Skeletal muscle satellite cell (primary cell): Measurements from ENCODE around the gene CCDC88B.
A peak's percentile ranks its signal among the peaks of the same experiment; 100 is the strongest.

Experiments
- H3K27me3 ChIP-seq: 2 replicates; pipeline ENCODE4 v1.7.0; 2013; ENCODE audit warnings: low read length; ENCODE audit not compliant: control insufficient read depth, insufficient read depth
- H3K36me3 ChIP-seq: 2 replicates; pipeline ENCODE4 v1.7.0; 2013; ENCODE audit warnings: mild to moderate bottlenecking, control low read depth, low read length; ENCODE audit not compliant: insufficient read depth
- H3K4me1 ChIP-seq: 2 replicates; pipeline ENCODE4 v1.7.0; 2013; ENCODE audit warnings: low read length; ENCODE audit not compliant: control insufficient read depth, insufficient read depth
- H3K4me2 ChIP-seq: 2 replicates; pipeline ENCODE4 v1.7.0; 2013; ENCODE audit warnings: mild to moderate bottlenecking, low read length
- H3K4me3 ChIP-seq: 2 replicates; pipeline ENCODE4 v1.7.0; 2013; ENCODE audit warnings: low read length
- H3K9ac ChIP-seq: 2 replicates; pipeline ENCODE4 v1.7.0; 2013; ENCODE audit warnings: mild to moderate bottlenecking, low read depth, low read length, moderate library complexity
- H3K9me3 ChIP-seq: replicated peaks from 2 replicates; pipeline ENCODE4 v1.7.0; 2013; ENCODE audit warnings: mild to moderate bottlenecking, control low read depth, low read length

Gene CCDC88B

DNA sequence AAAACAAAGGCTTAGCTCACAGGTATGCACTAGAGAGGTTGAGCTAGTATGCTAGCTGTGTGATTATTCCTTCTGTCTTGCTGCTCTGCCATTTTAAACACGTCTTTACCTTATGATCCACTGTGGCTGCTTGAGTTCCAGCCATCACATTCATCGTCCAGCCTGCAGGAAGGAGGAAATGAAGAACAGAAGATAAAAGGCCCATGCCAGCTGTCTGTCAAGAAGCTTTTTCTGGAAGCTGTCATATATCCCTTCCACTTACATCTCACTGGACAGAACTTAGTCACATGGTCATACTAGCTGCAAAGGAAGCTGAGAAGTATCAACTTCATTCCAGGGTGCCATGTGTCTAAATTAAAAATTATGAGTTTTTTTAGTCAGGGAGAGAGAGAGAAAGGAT lies 12.6 kb upstream of the CCDC88B start:
- H3K9ac ChIP-seq: no peak overlapping the region
- peaks cover 5% of the 10 kb centered on the region for H3K36me3 ChIP-seq
- peaks cover 8% of the 10 kb centered on the region for H3K27me3 ChIP-seq

DNA sequence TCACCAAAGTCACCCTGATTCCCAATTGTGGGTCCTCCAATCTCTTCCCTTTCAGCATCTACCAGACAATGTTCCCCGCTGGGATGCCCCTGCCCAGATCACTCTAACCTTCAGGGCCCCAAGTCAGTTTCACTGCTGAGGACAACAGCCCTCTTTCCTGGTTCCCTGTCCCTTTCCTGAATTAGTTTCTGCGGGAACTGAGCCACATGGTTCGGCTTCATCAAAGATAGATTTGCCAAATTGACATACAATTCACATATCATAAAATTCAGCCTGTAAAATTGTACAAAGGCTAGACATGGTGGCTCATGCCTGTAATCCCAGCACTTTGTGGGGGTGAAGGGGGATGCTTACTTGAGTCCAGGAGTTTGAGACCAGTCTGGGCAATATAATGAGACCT lies 12.0 kb upstream of the CCDC88B start:
- Histone ChIP-seq H3K36me3 (no peaks in the 10 kb centered on the region), H3K4me2 (no peak overlapping the region), H3K4me3 (no peak overlapping the region), H3K4me1 (peaks cover 12% of the 10 kb centered on the region), H3K9ac (no peak overlapping the region), H3K9me3 (no peaks in the 10 kb centered on the region), H3K27me3 (peaks cover 8% of the 10 kb centered on the region)

More for the DNA sequence above, 12.6 kb upstream of the CCDC88B start:
- Histone ChIP-seq H3K9me3 (no peaks in the 10 kb centered on the region), H3K4me2 (no peak overlapping the region), H3K4me1 (peaks cover 10% of the 10 kb centered on the region), H3K4me3 (no peak overlapping the region)

DNA sequence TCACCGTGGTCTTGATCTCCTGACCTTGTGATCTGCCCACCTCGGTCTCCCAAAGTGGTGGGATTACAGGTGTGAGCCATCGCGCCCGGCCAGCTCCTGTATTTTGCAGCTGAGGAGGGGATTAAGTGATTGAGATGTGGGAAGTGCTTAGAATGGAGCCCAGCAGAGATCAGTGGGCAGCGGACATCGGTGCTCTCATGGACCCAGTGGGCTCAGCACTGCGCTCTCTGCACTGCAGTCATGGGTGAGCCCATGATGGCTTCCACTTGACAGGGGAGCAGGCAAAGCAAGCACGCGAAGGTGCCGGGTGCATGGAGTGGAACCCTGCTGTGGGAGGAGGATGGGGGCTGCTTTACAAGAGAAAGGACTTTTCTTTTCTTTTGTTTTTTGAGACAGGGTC lies 9.1 kb upstream of the CCDC88B start:
- peaks cover 8% of the 10 kb centered on the region for H3K27me3 ChIP-seq
- H3K4me3 ChIP-seq: no peak overlapping the region
- H3K4me1 ChIP-seq: peaks cover 23% of the 10 kb centered on the region
- H3K9ac ChIP-seq: no peak overlapping the region
- no peaks in the 10 kb centered on the region for H3K36me3 ChIP-seq
- H3K4me2 ChIP-seq: no peak overlapping the region
- no peaks in the 10 kb centered on the region for H3K9me3 ChIP-seq

DNA sequence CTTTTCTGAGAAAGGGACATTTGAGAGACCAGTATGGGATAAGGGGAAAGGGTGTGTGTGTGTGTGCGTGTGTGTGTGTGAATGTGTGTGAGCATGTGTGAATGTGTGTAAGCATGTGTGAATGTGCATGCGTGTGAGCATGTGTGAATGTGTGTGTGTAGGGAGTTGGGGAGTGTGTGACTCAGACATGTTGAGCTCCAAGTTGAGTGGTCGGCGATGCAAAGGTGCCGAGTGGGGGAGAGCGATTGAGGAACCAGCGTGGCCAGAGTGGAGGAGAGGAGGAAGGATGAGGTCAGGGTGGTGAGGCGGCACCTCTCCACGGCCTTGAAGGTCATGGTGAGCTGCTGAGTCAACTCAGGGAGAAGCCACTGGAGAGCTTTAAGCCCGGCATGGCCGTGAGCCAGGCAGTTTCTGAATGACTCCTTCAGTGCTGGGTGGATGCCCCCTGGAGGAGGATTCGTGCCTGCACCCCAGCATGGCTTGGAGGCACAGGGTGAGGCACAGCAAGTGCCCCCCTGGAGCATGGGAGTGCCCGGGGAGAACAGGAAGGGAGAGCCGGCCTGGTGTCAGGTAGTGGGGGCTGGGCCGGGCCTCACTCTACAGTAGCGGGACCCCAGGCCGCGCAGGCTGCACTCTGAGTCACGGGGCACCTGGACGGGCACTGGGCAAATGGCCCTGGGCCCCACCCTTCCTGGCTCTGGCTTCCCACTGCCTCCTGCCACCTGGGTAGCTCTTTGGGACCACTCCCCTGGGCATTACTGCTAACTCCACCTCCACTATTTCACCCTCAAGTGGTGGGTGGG lies 8.2 kb upstream of the CCDC88B start:
- H3K27me3 ChIP-seq: peaks cover 8% of the 10 kb centered on the region
- H3K36me3 ChIP-seq: no peaks in the 10 kb centered on the region
- no peaks in the 10 kb centered on the region for H3K9me3 ChIP-seq
- H3K9ac ChIP-seq: no peak overlapping the region
- H3K4me3 ChIP-seq: no peak overlapping the region
- H3K4me2 ChIP-seq: peak overlapping the region; percentile 20
- H3K4me1 ChIP-seq: peaks cover 23% of the 10 kb centered on the region

DNA sequence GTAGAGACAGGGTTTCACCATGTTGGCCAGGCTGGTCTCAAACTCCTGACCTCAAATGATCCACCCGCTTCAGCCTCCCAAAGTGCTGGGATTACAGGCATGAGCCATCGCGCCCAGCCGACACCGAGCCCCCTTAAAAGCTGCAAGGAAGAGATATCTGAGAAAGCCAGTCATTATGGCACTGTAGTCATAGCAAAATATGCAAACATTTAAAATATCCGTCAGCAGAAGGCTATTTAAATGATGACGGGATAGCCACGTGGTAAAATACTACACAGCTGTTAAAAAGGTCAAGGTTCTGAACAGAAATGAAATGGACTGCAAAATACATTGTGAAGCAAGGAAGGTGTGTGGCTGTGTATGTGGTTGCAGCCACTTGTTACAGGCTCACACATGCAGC lies 6.4 kb upstream of the CCDC88B start:
- Histone ChIP-seq H3K9me3 (no peaks in the 10 kb centered on the region), H3K4me2 (no peak overlapping the region), H3K36me3 (no peaks in the 10 kb centered on the region), H3K9ac (no peak overlapping the region), H3K4me3 (no peak overlapping the region), H3K27me3 (peaks cover 5% of the 10 kb centered on the region), H3K4me1 (peaks cover 23% of the 10 kb centered on the region)

DNA sequence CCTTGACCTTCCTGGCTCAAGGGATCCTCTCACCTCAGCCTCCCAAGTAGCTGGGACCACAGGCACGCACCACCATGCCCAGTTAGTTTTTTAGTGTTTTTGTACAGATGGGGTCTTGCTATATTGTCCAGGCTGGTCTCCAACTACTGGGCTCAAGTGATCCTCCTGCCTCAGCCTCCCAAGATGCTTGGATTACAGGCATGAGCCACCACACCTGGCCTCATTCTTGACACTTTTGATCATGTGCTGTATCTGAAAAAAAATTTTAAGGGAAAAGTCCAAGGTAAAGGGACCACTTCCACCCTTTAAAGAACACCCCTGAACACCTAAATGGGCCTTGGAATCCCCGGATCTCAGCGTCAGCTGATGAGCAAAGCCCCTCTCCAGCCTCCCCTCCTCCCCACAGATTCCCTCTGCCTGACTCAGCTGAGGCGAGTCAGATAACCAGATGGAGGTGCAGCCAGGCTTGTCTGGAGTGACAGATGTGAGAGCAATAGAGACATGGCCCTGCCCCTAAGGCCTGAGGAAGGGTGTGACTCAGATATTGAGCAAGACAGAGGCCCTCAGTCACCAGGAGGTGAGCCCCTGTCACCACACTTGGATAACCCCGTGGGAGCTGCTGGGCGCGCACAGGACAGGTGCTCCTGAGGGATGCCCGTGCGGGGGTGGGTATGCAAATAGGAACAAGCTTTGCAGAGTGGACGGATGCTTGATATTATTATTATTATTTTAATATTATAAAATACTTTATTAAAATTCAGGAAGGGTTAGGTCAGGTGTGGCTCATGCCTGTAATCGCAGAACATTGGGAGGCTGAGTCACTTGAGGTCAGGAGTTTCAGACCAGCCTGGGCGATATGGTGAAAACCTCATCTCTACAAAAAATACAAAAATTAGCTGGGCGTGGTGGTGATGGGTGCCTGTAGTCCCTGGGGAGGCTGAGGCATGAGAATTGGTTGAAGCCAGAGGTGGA lies 5.0 kb upstream of the CCDC88B start:
- no peaks in the 10 kb centered on the region for H3K36me3 ChIP-seq
- no peaks in the 10 kb centered on the region for H3K27me3 ChIP-seq
- no peak overlapping the region for H3K4me3 ChIP-seq
- H3K4me2 ChIP-seq: no peak overlapping the region
- no peak overlapping the region for H3K9ac ChIP-seq
- peaks cover 23% of the 10 kb centered on the region for H3K4me1 ChIP-seq
- no peaks in the 10 kb centered on the region for H3K9me3 ChIP-seq

DNA sequence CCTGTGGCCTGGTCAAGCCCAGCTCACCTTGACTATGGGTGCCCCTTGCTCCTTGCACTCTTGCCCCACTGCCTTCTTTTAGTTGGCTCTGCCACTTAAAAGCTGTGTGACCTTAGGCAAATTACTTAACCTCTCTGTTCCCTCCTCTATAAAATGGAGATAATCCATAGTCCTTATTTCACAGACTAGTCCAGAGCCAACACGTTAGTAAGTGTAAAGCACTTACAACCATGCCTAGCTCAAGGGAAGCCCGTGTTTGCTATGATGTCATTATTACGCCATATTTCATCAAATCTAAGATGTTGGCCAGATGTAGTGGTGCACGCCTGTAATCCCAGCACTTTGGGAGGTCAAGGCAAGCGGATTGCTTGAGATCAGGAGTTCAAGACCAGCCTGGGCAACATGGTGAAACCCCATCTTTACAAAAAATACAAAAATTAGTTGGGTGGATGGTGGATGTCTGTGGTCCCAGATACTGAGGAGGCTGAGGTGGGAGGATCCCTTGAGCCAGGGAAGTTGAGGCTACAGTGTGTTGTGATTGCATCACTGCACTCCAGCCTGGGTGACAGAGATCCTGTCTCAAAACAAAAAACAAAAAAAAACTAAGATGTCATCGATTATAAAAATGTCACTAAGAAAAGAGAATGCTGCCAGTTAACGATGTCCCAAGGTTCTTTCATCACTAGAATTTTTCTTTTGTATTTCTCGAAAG lies 2.3 kb upstream of the CCDC88B start:
- H3K9me3 ChIP-seq: no peaks in the 10 kb centered on the region
- no peak overlapping the region for H3K4me3 ChIP-seq
- no peak overlapping the region for H3K9ac ChIP-seq
- H3K27me3 ChIP-seq: no peaks in the 10 kb centered on the region
- no peaks in the 10 kb centered on the region for H3K36me3 ChIP-seq
- peaks cover 18% of the 10 kb centered on the region for H3K4me1 ChIP-seq
- no peak overlapping the region for H3K4me2 ChIP-seq

DNA sequence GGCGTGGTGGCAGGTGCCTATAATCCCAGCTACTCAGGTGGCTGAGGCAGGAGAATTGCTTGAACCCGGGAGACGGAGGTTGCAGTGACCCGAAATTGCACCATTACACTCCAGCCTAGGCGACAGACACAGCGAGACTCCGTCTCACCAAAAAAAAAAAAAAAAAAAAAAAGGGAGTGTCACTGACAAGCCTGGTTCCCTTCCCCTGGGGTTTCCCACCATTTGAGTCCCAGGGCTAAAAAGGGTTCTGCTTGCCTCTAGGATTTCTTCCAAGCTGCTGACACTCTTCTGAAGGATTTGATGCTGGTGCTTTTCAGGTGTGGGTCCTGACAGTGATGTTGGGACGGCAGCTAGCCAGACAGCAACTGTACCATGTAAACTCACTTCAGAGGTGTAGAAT lies 1.3 kb upstream of the CCDC88B start:
- H3K9me3 ChIP-seq: no peaks in the 10 kb centered on the region
- H3K27me3 ChIP-seq: no peaks in the 10 kb centered on the region
- H3K4me2 ChIP-seq: no peak overlapping the region
- H3K36me3 ChIP-seq: no peaks in the 10 kb centered on the region
- no peak overlapping the region for H3K4me3 ChIP-seq
- no peak overlapping the region for H3K9ac ChIP-seq
- H3K4me1 ChIP-seq: peaks cover 18% of the 10 kb centered on the region

DNA sequence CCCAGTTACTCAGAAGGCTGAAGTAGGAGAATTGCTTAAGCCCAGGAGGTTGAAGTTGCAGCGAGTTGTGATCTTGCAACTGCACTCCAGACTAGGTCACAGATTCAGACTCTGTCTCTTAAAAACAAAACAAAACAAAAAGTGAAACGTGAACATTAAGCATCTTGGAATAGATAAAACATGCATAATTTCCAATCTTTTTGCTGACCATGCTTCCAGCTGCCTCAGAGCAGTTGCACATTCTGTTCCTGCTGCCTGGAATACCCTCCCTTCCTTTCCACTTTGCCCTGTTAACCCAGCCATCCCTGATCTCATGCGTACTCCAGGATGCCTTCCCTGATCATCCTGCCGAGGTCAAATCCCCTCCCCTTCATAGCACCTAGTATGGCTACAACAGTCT lies 718 bp upstream of the CCDC88B start:
- Histone ChIP-seq H3K9me3 (no peaks in the 10 kb centered on the region), H3K27me3 (no peaks in the 10 kb centered on the region), H3K4me2 (no peak overlapping the region), H3K9ac (no peak overlapping the region), H3K36me3 (no peaks in the 10 kb centered on the region), H3K4me3 (no peak overlapping the region), H3K4me1 (peaks cover 18% of the 10 kb centered on the region)

DNA sequence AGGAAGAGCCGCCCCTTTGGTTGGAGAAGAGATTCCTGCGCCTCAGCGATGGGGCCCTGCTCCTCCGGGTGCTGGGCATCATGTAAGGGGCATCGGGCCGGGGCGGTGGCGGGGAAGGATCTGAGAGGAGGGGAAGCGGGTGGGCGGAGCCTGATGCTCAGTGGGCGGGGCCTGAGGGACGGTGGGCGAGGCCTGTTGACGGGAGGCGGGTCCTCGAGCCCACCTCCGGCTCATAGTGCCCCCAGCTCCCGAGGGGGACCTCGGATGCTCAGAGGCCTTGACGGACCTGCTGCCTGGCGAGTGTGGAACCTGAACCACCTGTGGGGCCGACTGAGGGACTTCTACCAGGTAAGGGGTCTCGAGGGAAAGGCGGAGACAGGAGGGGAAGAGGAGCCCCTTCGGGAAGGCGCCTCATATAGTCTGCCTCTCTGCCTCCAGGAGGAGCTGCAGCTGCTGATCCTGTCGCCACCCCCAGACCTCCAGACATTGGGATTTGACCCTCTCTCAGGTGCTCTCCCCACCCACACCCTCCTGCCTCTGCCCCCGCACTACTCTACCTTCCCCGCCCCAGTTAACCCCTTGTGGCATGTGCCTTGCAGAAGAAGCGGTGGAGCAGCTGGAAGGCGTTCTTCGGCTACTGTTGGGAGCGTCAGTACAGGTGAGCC lies 799 bp downstream of the CCDC88B start:
- Histone ChIP-seq H3K4me2 (no peak overlapping the region), H3K4me1 (peaks cover 6% of the 10 kb centered on the region), H3K9ac (no peak overlapping the region), H3K27me3 (no peaks in the 10 kb centered on the region), H3K4me3 (no peak overlapping the region), H3K36me3 (no peaks in the 10 kb centered on the region), H3K9me3 (no peaks in the 10 kb centered on the region)

DNA sequence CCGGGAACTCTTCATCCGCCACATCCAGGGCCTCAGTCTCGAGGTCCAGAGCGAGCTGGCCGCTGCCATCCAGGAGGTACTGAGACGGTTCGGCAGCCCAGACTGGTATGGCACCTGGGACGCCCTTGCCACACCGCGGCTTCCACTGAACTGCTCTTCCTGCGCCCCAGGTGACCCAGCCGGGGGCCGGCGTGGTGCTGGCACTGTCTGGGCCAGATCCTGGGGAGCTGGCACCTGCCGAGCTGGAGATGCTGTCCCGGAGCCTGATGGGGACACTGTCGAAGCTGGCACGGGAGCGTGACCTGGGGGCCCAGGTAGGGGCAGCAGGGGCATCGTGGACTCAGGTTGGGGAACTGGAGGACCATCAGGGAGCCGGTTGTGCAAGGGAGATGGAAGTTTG lies 1.4 kb downstream of the CCDC88B start:
- no peaks in the 10 kb centered on the region for H3K27me3 ChIP-seq
- no peak overlapping the region for H3K4me3 ChIP-seq
- H3K36me3 ChIP-seq: no peaks in the 10 kb centered on the region
- no peak overlapping the region for H3K4me2 ChIP-seq
- no peak overlapping the region for H3K9ac ChIP-seq
- peaks cover 6% of the 10 kb centered on the region for H3K4me1 ChIP-seq
- no peaks in the 10 kb centered on the region for H3K9me3 ChIP-seq
